Left forelimb (tissue), 1 donor: ENCODE measurements around the gene ABHD16B.

ENCODE experiments used
- DNase-seq: peaks from one replicate; pipeline ENCODE4 v3.0.0-alpha.2; 2018; ENCODE audit warnings: low spot score

Gene ABHD16B

DNA sequence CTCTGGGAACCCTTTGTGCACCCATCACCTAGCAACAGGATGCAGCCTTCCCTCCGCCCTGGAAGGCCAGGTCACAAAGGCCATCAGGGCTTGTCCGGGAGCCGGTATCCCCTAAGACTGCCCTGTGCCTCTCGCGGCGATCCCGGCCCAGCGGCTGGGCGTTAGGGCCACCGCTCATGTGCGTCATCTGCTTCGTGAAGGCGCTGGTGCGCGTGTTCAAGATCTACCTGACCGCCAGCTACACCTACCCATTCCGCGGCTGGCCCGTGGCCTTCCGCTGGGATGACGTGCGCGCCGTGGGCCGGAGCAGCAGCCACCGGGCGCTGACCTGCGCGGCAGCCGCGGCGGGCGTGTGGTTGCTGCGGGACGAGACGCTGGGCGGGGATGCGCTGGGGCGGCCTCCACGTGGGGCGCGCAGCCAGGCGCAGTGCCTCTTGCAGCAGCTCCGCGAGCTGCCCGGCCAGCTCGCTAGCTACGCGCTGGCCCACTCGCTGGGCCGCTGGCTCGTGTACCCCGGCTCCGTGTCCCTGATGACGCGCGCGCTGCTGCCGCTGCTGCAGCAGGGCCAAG is at the start of gene ABHD16B:
Gene ABHD16B, plus strand, starts transcription at position 134 of the 570 bp plus-strand sequence. Its CDS starts 43 bp downstream, at position 177.
- DNase-seq, result no peak

GRCh38 chr20:63814891-63815614 is 46.2 kb upstream of the ABHD16B start:
- DNase-seq, result no peak

- no peak for DNase-seq
Observed at GRCh38 chr20:63815615-63816253, 45.6 kb upstream of the ABHD16B start.

DNA sequence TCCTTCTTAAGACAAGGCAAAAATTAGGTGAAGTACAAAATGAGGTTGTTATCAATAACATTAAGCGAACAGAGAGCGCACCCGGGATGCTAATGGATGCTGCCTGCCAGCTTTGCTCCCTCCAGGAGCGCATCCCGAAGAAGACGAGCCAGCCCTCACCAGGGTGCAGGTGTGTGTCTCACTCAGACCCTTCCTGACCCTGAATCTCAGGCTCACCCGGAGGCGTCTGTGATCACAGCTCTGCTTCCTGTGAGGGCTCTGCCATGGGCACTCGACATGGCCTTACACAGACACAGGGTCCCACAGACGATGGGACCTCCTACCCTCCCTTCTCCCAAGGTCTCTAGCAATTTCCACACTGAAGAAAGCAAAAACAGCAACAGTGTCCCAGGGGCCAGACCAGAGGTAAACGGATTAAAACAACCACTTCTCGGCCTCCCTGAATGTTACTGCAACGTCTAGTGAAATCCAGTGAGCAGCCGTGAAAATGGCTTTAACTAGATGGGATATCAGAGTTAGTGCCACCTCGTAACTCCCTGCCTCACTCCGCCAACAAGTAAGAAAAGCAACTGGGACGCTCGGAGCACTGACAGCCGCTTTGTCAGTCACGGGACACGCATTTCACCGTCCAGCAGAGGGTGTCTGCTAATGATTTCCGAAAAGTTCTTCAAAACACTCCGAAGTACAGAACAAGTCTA is 41.9 kb upstream of the ABHD16B start:
- no peak for DNase-seq

DNA sequence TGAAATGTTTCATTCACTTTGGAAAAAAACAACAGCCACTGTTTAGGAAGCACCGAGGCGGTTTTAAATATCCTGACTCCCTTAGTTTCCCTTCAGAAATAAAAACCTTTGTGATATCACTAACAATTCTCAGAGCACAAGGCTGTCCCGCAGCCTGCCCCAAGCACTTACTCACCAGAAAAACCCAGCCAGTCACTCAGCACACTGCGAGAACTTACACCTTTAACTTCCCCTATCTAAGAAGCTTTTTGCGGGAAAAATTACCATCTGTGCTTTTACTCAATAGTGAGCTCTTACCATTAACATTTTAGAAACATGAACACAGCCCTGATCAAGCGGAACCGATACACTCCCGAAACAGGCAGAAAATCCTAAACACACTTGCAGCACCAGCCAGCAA is 39.5 kb upstream of the ABHD16B start:
- DNase-seq, result no peak

- DNase-seq, result no peak
Observed at GRCh38 chr20:63822276-63822696, 39.0 kb upstream of the ABHD16B start.

DNA sequence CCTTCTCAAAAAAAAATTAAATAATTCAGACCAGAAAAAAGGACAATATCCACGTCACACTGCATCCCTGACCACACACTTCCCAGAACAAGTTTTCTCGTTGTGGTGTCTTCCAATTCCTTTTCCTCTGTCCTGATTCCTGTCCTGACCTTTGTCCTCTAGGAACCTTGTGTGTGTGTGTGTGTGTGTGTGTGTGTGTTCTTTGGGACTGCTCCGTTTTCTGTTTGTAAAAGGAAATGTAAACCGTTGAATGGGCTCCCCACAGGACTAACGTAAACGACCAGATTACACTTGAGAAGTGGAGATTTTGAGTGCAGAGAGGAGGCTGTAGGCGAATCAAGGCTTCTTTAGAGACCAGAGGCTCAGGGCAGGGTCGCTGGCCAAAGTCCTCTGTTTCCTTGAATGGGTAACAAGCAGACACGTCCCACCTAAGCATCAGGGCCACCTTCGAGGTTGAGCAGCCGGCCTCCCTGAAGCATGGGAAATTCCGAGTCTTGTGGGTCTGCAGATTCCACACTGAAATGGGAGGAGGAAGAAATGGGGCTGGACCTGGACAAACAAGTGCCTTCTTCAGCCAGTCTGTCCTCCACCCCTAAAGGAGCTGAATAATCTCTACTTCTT is 37.5 kb upstream of the ABHD16B start:
- DNase-seq, result no peak

DNA sequence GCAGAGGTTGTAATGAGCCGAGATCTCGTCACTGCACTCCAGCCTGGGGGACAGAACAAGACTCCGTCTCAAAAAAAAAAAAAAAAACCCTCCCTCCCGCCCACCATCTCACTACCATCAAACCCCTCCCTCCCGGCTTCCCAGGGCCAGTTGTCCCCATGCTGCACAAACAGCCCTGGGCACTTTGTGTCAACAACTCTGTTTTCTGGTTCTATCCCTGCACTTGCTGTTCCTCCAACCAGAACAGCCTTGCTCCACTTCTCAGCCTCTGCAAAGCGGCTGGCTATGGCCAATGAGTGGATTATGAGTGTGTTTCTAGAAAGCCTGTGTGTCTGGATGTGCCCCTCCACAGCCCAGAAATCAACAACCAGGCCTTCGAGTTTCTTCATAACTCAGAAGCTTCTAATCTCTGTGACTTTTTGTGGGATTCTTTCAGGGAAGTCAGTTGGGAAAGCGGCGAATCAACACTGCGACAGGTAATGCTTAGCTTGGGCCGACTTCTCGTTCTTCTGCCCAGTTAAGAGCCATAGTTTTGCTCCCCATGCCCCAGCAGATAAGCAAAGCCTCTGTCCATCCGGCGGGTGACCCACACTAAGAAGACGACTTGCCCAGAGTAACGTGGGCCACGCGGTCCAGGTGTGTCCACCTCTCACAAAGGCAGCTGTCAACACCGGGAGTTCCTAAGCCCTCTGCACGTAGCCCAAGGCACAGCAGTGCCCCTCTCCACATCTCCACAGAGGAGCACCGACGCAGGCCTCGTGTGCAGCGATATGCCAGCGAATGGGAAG is 35.8 kb upstream of the ABHD16B start:
- no peak for DNase-seq

GRCh38 chr20:63826753-63827152 is 34.5 kb upstream of the ABHD16B start:
- DNase-seq, result no peak

DNA sequence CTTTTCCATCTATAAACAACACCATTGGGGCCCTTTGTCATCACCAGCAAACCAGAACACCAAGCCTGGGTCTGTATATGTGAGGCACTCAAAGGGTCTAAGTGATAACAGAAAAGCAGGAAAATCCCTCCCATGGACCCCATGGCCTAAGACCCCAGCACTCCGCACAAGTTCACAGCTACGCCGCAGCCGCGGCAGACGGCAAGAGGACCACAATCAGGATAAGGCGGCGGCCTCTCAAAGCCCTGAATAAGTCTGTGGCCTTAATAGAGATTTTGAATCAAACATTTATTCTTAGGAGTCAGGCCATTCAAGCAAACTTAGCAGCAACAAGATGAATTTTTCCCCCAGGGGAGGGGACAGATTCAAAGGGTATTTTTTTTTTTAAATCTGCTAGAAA is 33.2 kb upstream of the ABHD16B start:
- DNase-seq, result no peak

DNA sequence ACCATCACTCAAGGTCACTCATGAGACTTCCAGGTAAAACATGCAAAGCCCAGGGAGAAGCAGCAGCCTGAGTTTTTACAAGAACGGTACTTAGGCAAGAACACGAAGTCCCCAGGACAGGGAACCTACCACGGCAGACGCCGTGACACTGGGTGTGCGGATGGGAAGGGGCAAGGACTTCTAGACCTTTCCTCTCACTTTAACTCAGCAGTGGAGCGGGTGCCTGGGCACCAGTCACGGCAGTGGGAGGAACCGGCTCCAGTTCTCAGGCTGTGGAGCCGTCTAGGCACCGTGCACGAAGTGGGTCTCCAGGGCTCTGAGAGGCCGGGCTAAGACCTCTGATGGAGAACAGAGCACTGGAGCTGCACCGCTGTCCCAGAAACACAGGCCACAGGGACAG is 32.8 kb upstream of the ABHD16B start:
- DNase-seq, result no peak

- DNase-seq, result no peak
Observed at GRCh38 chr20:63828951-63829350, 32.3 kb upstream of the ABHD16B start.

DNA sequence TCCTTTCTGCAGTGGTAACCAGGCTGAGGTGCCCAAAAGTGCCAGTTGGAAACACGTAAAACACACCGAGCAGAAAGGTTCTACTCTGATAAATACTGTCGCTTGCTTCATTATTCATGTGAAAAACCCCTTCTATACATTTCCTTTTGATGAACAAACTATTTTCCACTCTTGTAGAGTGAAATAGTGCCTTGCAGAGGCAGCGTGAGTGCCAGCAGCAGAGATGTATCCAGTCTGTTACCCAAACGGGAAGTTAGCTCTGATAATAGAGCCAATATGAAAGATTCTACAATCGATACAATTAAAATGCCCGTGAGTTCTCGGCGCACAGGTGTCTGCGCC is 31.7 kb upstream of the ABHD16B start:
- DNase-seq, result no peak

DNA sequence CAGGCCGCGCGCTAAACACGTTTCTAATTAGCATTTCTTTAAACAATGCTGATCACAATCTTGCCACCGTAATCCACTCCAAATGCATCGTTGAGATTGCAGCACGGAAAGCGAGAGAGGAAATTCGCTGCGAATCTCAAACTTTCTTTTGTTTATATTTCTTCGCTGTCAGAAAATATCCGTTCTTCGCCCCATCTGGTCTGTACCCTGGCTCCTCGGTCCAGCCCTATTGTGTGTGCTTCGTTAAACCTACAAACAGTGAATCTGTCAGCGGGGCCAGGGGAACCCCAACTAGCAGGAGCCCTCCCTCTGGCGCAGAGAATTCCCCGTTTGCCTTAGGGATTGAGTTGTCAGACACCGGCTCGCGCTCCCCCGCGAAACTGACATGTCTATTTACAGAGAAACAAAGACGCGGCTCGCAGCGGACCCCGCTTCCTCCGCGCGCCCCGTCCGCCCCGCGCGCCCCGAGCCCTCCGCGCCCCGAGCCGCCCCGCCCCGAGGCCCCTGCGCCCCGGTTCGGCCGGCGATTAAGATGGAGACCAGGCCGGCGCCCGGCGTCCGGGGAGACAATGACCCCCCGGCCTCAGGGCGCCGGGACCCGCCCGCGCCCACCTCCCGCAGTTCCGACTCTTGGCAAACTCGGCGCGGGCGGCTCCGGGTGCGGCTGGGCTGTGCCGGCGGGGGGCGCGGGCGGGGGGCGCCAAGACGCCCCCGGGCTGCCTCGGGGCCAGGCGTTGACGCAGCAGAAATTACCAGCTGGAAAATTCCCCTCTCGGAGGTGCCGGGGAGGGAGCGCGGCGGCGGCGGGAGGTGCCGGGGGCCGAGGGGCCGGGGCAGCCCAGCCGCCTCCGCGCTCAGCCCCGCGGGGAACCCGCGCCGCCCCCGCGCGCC is 31.1 kb upstream of the ABHD16B start:
- no peak for DNase-seq

DNA sequence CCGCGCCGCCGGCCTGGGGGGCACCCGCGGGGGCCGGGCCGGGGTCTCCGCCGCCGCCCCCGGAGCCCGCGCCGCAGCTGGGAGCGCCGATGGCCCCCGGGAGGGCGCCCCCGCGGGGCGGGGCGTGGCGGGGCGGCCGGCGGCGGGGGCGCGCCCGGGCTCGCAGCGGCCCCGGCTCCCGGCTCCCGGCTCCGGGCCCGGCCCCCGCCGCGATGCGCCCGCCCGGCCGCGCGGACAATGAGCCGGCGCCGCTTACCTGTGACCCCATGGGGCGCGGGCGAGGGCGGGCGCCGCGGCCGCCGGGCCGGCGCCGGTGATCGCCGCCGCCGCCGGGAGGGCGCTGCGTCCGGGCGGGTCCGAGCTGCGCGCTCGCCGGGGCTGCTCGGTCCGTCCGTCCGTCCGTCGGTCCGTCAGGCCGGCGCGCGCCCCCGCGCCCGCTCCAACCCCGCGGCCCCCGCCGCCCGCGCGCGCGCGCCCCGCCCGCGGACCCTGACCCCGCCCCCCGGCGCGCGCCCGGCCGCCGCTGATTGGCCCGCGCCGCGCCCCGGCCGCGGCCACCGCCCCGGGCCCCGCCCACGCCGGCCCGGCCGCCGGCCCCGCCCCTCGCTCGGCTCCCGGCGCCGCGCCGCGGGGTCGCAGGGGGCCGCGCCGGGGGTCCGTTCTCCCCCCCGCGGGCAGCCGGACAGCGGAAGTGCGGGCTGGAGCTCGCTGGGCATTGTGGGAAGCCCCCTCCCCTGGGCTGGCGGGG is 30.3 kb upstream of the ABHD16B start, which contains the start of gene ZBTB46:
Gene ZBTB46, minus strand, starts transcription at position 424 of the 748 bp plus-strand sequence. CDS start 40,507 bp downstream, outside the sequence.
- DNase-seq, result no peak

DNA sequence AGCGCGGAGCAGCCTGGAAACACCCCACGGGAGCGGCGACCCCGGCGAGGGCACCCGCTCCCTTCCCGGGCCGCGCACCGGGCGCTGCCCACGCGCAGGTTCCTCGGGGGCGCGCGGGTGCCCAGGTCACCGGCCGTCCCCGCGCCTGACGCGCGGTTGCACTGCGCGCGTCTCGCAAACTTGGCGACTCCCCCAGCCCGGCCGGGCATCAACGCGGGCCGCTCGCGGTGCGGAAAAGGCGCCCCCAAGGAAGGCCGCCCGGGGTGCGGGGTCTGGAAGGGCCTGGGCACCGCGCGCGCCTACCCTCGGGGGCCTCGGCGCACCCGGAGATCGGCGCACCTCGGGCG is 29.7 kb upstream of the ABHD16B start:
- no peak for DNase-seq

GRCh38 chr20:63831993-63832686 is 29.2 kb upstream of the ABHD16B start:
- no peak for DNase-seq

DNA sequence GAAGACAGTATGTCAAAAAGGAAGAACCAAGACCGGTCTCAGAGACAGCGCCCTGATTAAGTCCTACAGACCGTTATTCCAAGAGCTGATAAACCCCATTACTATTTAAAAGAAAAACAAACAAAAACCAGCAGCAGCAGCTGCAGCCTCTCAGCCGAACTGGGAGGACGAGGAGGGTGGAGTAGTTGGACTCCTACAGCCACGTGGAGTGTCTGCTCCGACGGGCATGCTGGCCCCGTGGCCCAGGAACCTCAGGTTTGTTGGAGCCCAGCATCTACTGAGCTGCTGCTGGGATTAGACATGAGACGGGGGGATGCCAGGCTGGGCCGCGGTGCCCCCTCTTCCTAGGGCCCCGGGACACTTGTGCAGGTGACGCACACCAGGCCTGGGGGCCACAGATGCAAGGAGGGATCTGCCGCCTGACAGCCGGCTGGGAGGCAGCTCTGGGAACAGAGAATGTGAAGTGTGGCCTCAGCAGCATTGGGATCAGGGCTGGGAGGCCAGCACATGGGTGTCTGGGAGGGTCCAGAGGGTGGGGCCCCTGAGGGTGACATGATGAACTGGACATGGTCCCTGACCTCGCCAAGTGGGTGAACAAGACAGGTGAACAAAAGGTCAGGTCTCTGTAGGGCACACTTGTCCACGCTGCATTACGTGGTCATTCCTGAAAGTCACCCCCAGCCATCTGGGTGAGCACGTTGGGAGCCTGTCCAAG is 27.4 kb upstream of the ABHD16B start:
- DNase-seq, result no peak

DNA sequence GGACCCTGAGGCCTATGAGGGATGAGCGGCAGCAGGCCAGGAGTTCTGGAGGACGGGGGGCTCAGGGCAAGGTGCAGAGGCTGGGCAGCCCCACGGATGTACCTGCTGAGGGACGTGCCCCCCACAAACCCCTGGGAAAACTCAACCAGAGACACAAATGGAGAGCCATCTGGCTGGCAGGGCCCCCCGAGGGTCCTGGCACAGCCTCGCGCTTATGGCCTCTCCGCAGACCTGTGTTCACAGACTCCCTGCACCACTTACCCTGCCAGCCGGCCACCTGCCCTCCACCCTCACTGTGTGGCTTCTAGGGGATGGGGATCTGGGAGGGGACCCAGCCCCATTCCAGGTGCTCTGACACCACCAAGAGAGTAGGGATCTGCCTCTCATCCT is 26.8 kb upstream of the ABHD16B start:
- DNase-seq, result no peak
